GM10266 (cell line): Measurements from ENCODE around the gene CFAP61.
A peak's percentile ranks its signal among the peaks of the same experiment; 100 is the strongest.

Experiments used
- DNase-seq: peaks from one replicate; pipeline ENCODE4 v3.0.0; 2012; ENCODE audit errors: extremely low spot score
- TF ChIP-seq, protein P1 (sequence below): IDR thresholded peaks from 2 replicates; pipeline ENCODE4 v1.5.1; 2012; ENCODE audit warnings: mild to moderate bottlenecking, low read depth; ENCODE audit not compliant: control insufficient read depth, insufficient read depth; ENCODE audit errors: missing control alignments

Gene CFAP61

GRCh38 chr20:20365480-20366161, 313.3 kb downstream of the CFAP61 start:
- TF ChIP-seq, protein P1, sequence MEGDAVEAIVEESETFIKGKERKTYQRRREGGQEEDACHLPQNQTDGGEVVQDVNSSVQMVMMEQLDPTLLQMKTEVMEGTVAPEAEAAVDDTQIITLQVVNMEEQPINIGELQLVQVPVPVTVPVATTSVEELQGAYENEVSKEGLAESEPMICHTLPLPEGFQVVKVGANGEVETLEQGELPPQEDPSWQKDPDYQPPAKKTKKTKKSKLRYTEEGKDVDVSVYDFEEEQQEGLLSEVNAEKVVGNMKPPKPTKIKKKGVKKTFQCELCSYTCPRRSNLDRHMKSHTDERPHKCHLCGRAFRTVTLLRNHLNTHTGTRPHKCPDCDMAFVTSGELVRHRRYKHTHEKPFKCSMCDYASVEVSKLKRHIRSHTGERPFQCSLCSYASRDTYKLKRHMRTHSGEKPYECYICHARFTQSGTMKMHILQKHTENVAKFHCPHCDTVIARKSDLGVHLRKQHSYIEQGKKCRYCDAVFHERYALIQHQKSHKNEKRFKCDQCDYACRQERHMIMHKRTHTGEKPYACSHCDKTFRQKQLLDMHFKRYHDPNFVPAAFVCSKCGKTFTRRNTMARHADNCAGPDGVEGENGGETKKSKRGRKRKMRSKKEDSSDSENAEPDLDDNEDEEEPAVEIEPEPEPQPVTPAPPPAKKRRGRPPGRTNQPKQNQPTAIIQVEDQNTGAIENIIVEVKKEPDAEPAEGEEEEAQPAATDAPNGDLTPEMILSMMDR = no peak

DNA sequence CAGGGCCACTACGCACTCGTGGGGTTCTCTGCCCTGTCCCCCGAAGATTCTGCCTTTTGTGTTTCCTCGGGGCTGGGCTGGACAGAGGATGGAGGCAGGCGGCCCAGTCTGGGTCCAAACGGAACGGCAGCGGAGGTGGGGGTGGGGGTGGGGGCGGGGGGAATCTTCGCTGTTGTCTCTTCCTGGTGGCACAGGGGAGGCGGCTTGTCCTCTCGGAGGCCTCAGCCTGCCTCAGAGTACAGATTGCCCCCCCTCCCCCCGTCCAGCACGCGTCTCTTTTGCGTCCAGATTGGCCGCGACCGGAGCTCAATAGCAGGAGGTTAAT, 314.2 kb downstream of the CFAP61 start:
- TF ChIP-seq, protein P1 = no peak

More at GRCh38 chr20:20365480-20366161, 313.3 kb downstream of the CFAP61 start:
- DNase-seq = no peak

DNA sequence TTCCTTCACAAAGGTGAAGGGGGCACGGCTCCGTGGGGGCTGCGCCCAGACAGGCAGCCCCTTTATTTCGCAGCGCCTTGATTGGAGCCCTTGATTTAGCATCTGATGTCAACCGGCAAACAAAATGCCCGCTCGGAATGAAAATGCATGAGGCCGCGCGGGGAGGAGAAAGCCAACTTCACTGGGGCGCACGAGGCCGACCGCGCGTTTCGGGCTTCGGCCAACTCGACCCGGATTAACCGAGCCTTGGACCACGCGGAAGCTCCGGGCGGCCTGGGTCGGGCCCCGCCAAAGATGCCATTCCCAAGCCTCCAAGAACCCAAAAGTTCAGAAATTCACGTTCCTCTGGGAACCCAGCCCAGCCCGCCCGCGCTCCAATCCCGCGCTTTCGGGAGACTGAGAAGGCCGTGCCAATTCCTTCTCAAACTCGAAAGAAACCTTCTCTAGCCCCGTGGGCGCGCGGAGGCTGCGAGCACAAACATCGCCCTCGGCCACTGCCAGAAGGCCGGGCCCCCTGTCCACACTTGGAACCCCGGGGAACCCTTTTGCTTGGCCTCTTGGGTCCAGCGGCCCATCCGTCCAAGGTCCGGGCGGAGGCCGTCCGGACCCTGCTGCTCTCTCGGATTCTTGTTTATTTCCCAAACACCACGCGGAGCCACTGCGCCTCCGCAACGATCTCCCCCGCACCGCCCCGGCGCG, 314.7 kb downstream of the CFAP61 start:
- TF ChIP-seq, protein P1 = no peak
- DNase-seq = peak; percentile 56

More for the DNA sequence above, 314.2 kb downstream of the CFAP61 start:
- DNase-seq = no peak

DNA sequence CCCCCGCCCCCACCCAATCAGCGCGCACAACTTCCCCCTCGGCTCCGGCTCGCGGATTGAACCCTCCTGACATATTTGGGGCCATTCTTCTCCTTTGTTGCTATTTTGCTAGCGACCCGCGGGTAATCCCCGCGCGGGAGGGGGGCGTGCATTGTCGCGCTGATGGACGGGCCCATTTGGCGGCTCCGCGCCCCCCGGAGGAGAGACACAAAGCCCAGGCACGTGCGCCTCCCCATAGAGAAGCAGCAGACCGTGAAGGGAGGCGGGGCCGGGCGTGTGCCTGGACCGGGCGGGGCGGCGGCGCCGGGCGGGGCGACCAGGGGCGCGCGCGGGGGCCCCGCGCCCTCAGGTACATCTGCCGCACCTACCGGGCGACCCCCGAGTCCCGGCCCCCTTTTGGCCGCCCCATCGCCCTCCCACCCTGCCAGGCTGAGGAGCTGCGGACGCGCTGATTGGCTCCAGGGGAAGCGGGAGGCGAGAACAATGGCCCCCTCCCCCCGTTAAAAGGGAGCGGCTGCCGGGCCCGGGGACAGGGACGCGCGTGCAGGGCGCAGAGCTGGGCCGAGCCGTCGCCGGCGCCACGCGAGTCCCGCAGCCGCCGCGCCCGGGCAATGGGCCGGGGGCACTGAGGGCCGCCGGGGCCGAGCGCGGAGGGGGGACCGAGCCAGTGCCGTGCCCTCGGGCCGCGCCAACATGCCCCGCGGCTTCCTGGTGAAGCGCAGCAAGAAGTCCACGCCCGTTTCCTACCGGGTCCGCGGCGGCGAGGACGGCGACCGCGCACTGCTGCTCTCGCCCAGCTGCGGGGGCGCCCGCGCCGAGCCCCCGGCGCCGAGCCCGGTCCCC, 315.5 kb downstream of the CFAP61 start, which contains the start of gene INSM1:
Gene INSM1, plus strand, starts transcription at position 530 of the 843 bp plus-strand sequence. Its CDS starts 164 bp downstream, at position 694.
- TF ChIP-seq, protein P1 = no peak
- DNase-seq = peak; percentile 67

- peak; percentile 64 for DNase-seq
- TF ChIP-seq, protein P1 = no peak
Observed at GRCh38 chr20:20368418-20369249, 316.3 kb downstream of the CFAP61 start.

- peak; percentile 44 for DNase-seq
- TF ChIP-seq, protein P1 = peak; percentile 17
Observed at GRCh38 chr20:20369250-20370093, 317.1 kb downstream of the CFAP61 start.
